LNCaP clone FGC (cell line): ENCODE results near the gene GLP1R.
A peak's percentile ranks its signal among the peaks of the same experiment; 100 is the strongest.

ENCODE experiments used
- DNase-seq: peaks from one replicate; pipeline ENCODE4 v3.0.0-alpha.2; 2011; ENCODE audit warnings: low read depth
- H3K4me3 ChIP-seq: 2 replicates; pipeline ENCODE4 v1.5.1; 2011; ENCODE audit warnings: mild to moderate bottlenecking, low read depth, low read length, control low read depth
- CTCF ChIP-seq: IDR thresholded peaks from 2 replicates; pipeline ENCODE4 v1.5.1; 2012; ENCODE audit warnings: mild to moderate bottlenecking; ENCODE audit not compliant: control insufficient read depth, insufficient read depth; ENCODE audit errors: extremely low read depth

The GLP1R gene

GRCh38 chr6:39021779-39022178, 26.8 kb upstream of the GLP1R start:
- no peak for DNase-seq
- TF ChIP-seq CTCF, result no peak
- no peak overlapping the region for H3K4me3 ChIP-seq

DNA sequence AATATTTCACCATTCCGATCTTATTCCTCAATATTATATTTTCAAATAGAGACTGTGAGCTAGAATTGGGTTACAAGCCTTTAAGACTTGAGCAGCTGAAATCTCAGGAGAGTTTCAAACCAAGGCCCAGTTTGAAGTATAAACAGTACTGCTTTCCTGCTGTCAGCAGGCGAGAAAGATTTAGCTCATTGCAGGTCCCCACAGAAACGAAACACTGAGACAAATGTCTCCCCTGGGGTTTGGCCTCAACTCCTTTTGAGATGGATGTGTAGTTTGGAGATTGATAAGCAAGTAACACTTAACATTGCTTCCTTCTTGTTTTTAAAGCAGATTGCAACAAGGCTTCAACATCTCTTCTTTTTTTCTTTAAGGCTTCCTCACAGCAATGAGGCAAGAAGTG, 22.4 kb upstream of the GLP1R start:
- TF ChIP-seq CTCF, result no peak
- no peak overlapping the region for H3K4me3 ChIP-seq
- DNase-seq, result no peak

GRCh38 chr6:39029156-39030011, 19.2 kb upstream of the GLP1R start:
- no peak for DNase-seq
- peak; percentile 45 for TF ChIP-seq CTCF
- no peak overlapping the region for H3K4me3 ChIP-seq

GRCh38 chr6:39035681-39036080, 12.9 kb upstream of the GLP1R start:
- no peak for TF ChIP-seq CTCF
- H3K4me3 ChIP-seq, result no peak overlapping the region
- no peak for DNase-seq

DNA sequence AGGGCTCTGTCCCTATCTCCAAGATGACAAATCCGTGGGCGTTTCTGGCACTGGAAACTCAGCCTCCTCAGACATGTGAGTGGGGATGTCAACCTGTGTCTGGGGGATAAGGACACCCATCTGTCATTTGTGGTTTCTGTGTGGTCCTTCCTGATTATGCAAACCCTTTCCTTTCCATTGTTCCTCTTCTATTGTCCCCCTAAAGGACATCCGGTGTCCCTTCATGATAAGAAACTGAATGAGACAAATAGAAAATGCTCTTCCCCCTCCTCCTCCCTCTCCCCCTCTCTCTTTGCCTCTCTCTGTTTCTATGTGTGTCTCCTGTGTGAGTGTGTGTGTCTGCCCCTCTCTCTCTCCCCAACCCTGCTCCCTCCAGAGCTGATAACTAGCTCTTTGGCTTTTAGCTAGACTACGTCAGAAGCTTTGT, 11.5 kb upstream of the GLP1R start:
- DNase-seq, result no peak
- no peak overlapping the region for H3K4me3 ChIP-seq
- TF ChIP-seq CTCF, result no peak

DNA sequence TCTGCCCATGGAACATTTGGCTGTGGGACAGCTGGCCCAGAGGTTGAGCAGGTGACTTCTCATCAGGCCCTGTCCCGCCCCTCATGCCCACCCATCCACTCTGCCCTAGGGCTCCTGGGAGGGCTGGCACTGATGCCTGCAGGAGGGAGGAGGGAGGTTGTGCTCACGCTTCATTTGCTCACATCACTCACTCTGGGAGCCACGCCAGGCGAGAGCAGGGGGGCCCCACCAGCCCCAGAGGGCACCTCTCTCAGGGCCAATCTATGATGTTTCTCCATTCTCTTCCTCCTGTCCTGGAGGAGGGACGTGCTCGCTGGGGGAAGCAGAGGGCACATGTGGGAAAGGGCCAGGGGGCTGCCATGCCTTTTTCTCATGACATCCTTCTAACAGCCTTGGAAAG, 10.9 kb upstream of the GLP1R start:
- DNase-seq, result no peak
- no peak for TF ChIP-seq CTCF
- no peak overlapping the region for H3K4me3 ChIP-seq
